ENCODE measurements around the gene EPHA6.
"Not testable (repeated sequence)": the region's sequence is repeated elsewhere in the genome, so short reads cannot be mapped to it uniquely, and the experiment has no call there.

The EPHA6 gene

DNA sequence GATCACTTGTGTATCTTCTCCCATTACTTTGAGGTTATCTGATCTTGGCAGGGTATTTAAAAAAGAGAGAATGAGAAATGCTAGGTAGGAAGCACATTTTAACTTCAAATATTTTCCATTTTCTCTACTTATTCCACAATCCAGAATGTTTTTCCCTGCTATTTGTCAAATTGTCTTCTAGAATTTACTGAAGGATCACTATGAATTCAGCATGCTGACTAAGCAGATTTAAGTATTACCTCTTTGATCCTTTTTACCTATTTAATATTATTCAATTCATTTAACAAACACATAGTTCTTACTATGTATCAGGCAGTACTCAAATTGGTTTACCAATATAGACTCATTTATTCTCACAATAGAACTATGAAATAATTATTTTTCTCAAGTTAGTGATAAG is 486.7 kb downstream of the EPHA6 start:
- no peak for DNase-seq

DNA sequence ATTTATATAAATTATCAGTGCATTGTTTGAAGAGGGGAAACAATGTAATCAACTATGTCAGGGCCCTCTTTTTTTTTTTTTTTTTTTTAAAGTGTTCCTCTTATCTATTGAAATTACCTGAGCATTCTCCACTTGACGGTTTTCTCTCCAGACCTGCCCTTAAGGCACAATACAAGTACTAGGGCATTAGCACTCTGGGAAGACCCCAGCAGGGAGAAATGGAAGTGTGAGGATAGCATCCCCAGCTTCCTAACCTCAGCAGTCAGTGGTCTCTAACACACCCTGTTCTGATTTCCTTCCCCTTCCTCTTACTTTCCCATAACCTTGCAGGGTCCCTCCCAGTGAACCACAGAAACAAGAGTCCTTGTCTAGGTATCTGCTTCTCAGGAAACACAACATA is 491.8 kb downstream of the EPHA6 start:
- DNase-seq = no peak

DNA sequence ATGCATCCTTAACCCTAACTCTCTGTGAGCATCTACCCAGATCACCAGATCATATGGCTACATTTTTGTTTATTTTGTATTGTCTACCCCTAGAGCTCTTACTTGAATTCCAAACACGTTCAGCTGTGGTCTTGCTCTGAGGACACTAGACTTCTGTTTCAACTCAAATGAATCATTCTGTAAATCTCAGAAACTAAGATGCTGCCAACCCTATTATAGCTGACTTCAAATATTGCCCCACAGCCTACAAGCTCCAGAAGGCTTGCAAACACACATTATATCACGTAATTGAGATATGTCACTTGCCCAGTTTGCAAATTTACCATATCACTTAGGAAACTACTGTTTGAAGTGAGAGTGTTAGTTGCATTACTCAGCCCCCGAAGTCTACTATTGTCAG is 524.0 kb downstream of the EPHA6 start:
- DNase-seq = no peak

DNA sequence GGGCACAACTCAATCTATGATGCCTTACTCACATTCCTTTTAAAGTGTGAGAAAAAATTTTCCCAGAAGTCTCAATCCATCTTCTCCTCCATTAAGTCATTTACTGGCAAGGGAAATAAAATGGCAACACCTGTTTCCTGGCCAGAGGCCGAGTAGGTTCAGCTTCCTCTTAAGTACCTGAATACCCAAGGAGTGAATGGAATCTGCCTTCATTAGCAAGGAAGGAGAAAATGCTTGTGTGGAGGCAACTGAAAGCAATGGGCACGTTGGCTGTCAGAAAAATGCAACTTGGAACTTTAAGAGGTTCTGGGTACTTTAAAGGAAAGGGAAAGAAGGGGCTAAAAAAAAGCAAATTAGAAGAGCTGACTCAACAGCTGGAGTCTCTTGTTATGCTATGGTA is 526.5 kb downstream of the EPHA6 start:
- DNase-seq = no peak

DNA sequence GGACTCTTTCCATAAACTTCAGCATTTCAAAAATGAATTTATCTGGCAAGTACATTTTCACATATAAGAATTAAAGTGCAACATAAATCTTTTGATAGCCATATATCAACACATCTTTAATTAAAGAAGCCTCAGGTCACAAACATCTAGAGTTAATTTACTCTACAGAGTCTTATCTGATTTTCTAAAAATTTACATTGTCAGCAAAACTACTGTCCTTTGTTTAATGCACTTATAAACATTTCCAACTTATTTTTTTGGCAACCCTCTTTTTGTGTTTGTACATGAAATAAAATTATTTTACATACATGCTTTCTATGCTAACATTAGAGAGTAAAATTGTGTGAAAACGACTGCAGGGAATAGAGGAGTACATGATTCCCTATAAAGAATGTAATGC is 533.4 kb downstream of the EPHA6 start:
- no peak for DNase-seq

DNA sequence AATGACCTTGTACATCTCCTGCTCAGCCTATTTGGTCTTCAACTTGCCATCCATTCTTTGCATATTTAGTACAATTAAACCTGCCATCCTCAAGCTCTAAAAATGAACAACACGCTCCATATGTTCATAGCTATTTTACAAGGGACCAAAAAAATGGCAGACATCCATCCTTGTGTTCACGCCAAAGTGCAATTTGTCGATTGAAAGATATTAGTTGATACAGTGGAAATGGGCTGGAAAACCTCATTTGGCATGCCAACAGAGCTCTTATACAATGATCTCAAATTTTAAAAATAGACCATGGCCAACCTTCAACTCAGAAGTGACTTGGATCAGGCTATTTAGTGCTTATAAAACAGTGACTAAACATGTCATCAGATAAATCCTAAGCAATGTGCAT is 536.6 kb downstream of the EPHA6 start:
- no peak for DNase-seq

DNA sequence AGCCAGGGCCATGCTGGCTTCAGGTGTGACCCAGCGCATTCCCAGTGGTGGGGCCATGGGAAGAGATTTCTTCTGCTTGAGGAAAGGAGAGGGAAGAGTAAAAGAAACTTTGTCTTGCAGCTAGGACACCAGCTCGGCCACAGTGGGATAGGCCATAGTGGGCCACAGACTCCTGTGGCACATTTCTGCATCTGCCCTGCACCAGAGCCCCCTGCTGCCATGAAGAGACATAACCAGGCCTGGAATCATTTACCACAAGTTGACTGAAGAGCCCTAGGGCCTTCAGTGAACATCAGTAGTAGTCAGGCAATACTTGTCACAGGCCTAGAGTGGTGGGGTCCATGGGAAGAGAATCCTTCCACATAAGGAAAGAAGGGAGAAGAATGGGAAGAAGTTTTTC is 538.8 kb downstream of the EPHA6 start:
- DNase-seq = no peak

DNA sequence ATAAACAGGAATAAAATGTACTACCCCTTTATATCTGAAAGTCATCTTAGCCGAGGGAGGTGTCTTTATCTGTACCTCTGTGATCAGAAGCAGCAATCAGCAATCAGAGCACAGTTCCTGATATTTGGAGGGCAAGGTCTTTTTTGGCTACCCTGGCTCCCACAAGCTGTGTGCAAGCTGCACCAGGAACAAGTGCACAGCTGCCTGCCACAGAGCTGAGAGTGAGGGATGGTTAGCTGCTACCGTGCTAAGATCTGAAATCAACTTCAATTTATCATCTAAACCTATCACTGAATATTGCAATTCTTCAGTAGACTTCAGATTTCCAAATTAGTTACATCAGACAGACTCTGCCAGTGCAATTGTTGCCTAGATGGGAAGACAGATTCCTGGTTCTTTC is 545.6 kb downstream of the EPHA6 start:
- no peak for DNase-seq

DNA sequence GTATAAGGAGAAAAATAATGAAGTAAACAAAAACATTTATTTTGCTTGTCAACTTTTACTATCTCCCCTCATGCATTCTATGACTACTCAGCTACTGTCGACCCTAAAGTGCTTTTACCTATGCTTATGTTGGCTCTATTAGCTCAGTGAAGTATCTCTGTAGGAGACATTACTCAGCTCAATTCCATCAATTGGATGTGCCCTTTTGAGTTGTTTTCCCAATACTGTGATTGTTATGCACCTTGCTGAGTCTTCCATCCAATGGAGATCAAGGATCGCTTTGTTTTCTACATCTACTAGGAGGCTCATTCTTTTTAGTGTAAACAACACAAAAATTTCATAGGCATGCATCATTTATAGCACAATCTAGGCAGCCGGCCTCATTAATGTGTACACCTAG is 546.4 kb downstream of the EPHA6 start:
- no peak for DNase-seq

DNA sequence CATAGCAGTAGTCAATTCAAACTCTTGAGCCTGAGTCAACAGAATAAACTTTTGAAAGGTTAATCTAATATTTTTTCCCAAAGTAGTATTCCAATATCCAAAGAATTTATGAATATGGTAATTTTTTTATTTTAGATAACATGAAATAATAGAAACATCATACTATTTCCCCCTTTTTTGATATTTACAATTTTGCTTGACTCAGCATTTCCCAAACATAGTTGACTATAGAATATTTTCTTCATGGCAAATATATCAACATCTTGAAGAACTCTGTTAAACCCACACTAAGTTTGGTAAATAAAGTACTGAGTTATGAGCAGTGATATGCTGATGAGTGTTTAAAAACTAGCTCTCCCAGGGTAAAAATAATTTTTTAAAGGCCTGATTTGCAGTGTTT is 570.2 kb downstream of the EPHA6 start:
- DNase-seq = no peak

DNA sequence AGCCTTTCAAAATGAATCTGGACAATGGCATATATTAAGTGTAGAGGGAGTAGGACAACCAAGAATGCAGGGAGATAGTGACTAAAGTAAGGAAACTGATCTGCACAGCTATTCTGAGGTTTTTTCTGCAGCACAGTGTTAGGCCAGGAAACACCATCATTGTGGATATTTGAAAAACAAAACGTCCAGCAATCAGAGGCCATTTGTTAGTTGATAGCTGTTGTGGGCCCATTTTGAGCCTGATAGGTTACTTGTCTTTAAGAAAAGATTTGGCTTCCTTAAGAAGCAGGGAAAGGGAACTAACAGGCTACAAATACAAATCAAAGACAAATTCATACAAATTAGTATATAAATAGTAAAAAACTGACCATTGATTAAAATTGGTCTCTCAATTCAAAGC is 574.4 kb downstream of the EPHA6 start:
- DNase-seq = no peak

DNA sequence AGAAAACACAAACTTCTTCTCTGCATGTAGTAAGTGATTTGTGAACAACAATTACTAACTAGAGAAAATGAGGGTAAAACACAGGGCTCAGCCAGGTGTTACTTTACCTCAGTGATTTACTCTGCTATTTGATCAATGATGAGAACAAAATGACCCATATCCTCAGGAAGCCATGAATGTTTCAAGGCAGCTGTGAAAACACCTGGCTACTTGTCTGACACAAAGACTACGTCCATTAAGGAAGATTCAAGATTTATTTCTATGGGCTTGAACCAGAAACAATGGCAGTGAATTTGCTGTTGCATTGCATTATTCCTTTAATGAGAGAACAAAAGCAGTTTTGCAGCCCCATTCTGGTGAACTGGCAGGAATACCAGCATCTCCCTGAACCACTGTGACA is 575.5 kb downstream of the EPHA6 start:
- no peak for DNase-seq

DNA sequence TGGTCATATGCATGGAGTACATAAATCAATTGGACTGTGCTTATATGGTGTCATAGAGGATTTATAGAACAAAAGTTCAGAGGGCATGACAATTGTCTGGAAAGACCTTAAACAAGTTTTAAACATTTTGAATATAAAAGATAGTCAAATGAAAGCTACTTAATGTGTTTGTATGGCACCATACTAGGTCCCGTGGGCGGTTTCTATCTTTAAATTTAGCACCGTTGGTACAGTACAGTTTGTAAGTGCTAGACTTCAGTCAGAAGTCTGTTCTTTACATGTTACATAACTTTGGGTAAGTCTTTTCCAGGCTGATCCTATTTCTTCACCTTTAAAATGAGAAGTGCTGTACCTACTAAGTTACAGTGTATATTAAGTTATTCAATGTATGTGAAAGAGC is 576.8 kb downstream of the EPHA6 start:
- DNase-seq = no peak

DNA sequence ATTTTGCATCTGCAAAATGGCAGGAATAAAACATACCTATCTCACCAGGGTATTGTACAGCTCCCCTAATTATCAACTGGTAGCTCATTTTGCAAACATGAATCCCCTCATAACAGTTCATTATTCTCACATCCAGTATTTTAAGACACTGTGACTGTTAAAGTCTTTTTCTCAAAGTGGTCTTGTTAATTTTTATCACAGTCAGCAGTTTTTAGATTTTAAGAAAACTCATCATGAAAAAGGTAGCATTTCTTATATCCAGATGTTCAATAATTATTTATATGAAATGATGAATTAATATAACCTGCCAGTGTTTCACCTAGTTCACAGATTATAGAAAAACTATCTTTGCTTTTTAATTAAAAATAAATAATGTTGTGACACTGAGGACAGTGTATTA is 595.2 kb downstream of the EPHA6 start:
- no peak for DNase-seq

DNA sequence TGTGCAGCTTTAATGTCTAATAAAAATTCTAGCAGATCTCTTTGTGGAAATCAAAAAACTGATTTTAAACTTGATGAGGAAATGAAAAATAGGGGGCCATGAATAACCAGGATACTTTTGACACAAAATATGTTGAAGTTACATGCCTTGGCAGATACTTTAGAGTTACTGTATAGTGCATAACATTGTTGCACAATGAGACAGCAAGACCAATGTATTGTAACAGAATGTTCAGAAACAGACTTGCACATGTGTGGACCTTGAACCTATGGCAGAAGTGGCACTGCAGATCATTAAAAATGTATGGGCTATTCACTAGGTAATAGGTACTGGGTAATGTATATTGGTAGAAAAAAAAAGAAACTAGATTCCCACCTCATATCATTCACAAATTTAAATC is 607.2 kb downstream of the EPHA6 start:
- DNase-seq = no peak

DNA sequence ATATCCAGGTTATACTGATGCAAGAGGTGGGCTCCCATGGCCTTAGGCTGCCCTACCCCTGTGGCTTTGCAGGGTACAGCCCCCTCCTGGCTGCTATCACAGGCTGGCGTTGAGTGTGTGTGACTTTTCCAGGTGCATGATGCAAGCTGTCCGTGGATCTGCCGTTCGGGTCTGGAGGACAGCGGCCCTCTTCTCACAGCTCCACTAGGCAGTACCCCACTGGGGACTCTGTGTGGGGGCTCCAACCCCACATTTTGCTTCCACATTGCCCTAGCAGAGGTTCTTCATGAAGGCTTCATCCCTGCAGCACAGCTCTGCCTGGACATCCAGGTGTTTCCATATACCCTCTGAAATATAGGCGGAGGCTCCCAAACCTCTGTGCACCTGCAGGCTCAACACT is 610.6 kb downstream of the EPHA6 start:
- no peak for DNase-seq

DNA sequence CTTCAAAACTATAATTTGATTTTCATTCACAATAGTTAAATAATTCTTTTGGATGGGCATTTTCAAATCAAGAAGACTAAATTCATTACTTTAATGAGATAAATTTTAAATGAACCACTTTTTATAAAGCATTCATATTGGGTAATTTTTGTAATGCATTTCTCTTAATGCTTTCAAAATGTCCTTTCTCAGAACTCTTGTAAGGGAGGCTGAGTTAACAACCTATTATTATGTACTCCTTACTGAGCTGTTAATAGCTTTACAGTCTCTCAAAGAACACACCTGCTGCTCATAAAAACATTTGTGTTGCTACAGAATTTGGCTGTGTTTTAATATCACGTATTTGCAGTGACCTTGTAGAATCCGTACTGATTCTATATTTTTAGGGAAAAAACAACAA is 616.2 kb downstream of the EPHA6 start:
- no peak for DNase-seq

DNA sequence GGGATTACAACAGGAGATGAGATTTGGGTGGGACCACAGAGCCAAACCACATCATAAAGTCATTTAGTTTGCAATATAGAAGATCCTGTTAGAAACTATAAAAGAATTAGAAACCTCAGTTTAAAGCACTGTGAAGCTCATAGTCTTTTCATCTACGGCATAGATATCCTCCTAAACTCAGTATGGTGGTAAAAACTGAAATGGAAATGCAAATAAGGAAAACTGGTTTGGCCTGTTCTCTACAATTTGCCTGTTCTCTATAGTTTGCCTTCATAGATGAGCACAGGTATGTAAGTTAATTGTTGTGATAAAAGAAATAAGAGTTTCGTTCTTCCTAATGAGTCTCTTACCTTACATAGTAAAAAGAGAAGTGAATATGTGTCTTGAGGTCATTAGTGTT is 618.5 kb downstream of the EPHA6 start:
- no peak for DNase-seq

DNA sequence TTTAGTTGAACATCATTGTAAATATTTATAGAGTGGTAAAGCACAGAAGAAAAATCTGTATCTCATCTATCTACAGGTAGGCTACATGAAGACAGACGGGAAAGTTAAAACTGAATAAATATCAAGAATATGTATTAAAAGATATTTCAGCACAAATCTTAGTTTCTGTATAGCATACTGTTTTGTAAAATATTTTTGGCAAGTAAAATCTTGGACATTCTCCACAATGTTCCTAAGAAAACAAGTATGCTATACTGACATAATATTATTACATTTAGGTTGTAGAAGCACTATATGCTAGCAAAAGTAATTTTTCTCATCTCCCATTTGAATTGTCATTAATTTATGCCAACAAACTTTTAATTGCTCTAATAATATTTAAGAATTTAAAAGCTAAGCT is 623.7 kb downstream of the EPHA6 start:
- no peak for DNase-seq

DNA sequence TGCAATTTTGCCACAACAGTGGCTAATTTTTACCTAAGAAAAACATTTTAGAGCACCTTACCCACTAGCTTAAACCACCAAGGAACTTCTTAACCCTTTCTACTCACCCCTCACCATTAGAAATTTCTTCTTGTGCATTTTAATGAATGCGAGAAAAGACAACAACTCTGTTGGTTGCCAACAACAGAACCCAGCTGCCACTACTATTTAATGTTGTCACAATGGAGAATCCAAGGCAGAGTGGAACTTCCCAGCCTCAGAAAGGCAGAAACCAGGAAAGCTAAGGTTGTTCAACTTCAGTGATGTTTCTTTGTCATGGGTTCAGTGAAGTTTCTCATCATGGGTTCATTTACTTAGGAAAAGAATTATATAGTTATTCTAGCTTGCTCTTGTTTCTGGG is 625.0 kb downstream of the EPHA6 start:
- no peak for DNase-seq

DNA sequence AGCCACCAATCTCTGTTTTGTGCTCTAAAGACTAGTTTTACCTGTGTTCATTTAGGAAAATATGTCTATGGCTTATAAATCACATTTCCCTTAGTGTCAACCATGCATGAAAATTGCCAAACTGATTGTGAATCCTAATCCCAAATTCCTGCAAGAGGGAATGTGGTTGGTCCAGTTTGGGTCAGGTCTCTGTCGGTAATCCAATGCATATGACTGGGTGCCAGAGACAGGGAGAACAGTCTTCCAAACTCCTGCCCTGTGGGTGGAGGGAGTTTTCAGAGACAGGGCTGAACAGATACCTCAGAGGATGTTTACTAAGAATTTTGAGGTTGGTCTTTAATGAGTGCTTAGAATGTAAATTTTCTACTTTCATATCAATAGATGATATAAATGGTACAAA is 649.6 kb downstream of the EPHA6 start:
- DNase-seq = no peak

DNA sequence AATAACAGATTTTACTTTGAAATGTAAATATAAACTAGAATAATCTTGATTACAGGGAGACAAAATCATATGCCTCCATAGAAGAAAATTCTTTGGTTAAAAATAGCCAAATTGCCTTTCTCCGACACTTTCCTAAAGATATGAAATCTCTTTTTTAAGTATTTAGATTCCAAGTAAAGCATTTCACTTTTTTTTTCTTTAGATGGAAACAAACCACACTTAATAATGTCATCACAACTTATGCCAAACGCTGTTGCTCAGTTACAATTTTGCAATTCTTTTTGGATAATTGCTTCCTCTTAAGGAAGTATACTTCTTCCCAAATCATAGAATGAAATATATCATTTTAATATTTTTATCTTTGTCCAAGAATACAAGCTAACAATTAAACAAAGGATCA is 656.1 kb downstream of the EPHA6 start:
- no peak for DNase-seq

DNA sequence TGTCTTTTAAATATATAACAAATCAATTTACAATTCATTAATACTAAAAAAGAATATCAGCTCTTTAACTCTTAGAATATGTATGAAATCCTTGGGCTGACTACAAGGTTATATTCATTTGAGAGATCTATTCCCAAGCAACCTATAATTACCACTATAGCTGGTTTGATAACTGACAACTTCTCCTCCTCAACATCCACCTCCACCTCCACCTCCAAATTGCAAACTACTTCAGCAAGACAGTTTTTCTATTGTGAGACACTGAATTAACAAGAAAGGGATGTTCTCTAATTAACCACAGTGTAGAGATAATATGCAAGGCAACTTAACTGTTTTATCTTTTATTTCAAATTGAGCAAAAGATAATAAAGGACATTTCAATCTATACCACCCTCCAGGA is 665.3 kb downstream of the EPHA6 start:
- DNase-seq = no peak

DNA sequence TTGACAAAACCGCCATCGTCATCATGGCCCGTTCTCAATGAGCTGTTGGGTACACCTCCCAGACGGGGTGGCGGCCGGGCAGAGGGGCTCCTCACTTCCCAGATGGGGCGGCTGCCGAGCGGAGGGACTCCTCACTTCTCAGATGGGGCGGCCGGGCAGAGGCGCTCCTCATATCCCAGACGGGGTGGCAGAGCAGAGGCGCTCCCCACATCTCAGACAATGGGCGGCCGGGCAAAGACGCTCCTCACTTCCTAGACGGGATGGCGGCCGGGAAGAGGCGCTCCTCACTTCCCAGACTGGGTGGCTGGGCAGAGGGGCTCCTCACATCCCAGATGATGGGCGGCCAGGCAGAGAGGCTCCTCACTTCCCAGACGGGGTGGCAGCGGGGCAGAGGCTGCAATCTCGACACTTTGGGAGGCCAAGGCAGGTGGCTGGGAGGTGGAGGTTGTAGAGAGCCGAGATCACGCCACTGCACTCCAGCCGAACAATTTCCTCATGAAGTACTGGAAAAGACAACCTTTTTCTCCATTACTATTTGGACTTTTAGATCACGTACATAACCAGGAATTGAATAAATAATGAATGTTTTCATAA is 666.4 kb downstream of the EPHA6 start:
- DNase-seq = not testable (repeated sequence)

DNA sequence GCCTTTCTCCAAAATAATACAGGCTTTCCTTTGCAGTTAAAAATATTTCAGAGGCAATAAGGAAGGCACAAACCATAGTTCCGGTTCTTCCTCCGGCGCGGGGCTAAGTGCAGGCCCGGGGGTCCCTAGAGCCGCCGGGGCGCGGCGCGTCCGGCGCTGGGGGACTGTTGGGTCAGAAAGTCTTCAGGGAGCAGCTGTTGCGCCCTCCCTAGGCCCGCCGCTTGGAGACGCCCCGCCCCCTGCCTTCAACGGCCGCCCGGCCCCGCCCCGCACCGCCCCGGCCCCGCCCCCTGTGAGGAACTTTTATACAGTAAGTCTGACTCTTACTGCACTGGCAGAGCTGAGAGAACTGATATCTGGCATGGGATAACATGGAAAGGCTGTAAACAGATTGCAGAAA is 667.0 kb downstream of the EPHA6 start:
- no peak for DNase-seq

DNA sequence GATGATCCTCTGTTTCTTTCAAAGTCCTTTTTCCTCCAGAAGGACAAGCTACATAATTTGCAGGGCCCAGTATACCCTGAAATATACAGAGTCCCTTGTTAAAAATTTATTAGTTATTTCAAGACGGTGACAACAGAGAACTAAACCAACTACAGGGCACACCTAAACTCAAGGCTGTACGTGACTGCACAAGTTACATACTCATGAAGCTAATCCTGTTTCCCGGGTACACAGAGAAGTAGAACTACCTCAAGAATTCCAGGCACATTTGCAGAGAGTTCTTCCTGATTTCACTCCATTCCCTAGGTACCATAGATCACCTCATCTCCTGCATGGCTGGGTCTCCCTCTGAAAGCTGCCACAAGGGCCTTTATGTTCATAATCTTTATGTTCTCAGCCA is 670.8 kb downstream of the EPHA6 start:
- no peak for DNase-seq

All from CD4-positive, alpha-beta T cell treated with Interleukin-6 for 4 hours (primary cell).